BLaER1 (cell line): ENCODE results near the gene STAC.

Source experiments
- H3K27ac ChIP-seq: shearing (Covaris generic); formaldehyde crosslinking; 2 replicates; pipeline ENCODE4 v1.8.1; 2022
- H3K27me3 ChIP-seq: shearing (Covaris generic); formaldehyde crosslinking; 2 replicates; pipeline ENCODE4 v1.8.1; 2022
- H3K36me3 ChIP-seq: shearing (Covaris generic); formaldehyde crosslinking; 2 replicates; pipeline ENCODE4 v1.8.1; 2022
- H3K4me1 ChIP-seq: shearing (Covaris generic); formaldehyde crosslinking; 2 replicates; pipeline ENCODE4 v1.8.1; 2022
- H3K4me2 ChIP-seq: shearing (Covaris generic); formaldehyde crosslinking; 2 replicates; pipeline ENCODE4 v1.8.1; 2022
- H3K4me3 ChIP-seq: shearing (Covaris generic); formaldehyde crosslinking; 2 replicates; pipeline ENCODE4 v1.8.1; 2022
- H3K9ac ChIP-seq: shearing (Covaris generic); formaldehyde crosslinking; 2 replicates; pipeline ENCODE4 v1.8.1; 2022
- H3K9me3 ChIP-seq: shearing (Covaris generic); formaldehyde crosslinking; 2 replicates; pipeline ENCODE4 v1.8.1; 2022
- H4K20me1 ChIP-seq: shearing (Covaris generic); formaldehyde crosslinking; 2 replicates; pipeline ENCODE4 v1.8.1; 2022
- Cebpa-rat ChIP-seq: shearing (Covaris generic); IDR thresholded peaks from 2 replicates; pipeline ENCODE4 v1.8.1; 2022

The STAC gene

DNA sequence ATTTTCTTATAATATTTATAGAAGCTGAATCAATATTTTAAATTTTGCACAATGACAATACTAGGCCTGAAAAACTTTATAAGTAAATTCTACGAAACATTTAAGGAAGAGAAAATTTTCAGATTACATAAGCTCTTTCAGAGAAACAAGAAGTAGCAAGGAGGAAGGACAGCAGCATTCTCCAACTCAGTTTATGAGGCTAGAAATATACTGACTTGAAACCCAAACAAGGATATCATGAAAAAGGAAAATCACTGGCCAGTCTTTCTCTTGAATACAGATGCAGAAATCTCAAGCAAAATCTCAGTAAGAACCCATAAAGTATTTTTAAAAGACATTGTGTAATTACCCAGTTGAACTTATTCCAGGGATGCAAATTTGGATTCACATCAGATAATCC is 121.3 kb downstream of the STAC start:
- no peak overlapping the region for H3K27ac ChIP-seq

DNA sequence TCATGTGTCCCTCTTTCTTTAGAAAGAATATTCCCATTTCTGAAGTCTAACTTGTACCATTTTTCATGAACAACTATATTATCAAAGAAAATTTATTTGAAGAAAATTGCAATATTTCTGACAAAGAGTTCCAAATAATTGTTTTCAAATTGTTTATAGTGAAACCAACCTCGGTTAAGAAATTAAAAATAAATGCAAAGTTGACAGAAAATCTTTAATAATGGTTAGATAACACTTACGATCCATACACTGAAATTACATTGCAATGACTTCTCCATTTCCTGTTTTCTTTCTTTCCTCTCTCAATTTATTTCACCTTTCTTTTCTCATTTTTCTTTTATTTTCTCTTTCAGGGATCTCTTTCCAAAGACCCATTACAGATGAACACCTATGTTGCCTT is 125.1 kb downstream of the STAC start:
- Histone ChIP-seq H3K4me3 (no peak overlapping the region), H3K27me3 (no peaks in the 10 kb centered on the region), H3K36me3 (no peaks in the 10 kb centered on the region), H3K4me2 (no peak overlapping the region), H3K27ac (no peak overlapping the region), H3K4me1 (no peaks in the 10 kb centered on the region), H3K9ac (no peak overlapping the region), H3K9me3 (peaks cover 5% of the 10 kb centered on the region), H4K20me1 (no peaks in the 10 kb centered on the region)
- no peak for TF ChIP-seq Cebpa-rat

More for the DNA sequence above, 121.3 kb downstream of the STAC start:
- TF ChIP-seq Cebpa-rat: no peak
- Histone ChIP-seq H3K36me3 (no peaks in the 10 kb centered on the region), H3K9me3 (no peaks in the 10 kb centered on the region), H3K4me3 (no peak overlapping the region), H3K27me3 (no peaks in the 10 kb centered on the region), H4K20me1 (no peaks in the 10 kb centered on the region), H3K4me1 (no peaks in the 10 kb centered on the region), H3K9ac (no peak overlapping the region), H3K4me2 (no peak overlapping the region)

DNA sequence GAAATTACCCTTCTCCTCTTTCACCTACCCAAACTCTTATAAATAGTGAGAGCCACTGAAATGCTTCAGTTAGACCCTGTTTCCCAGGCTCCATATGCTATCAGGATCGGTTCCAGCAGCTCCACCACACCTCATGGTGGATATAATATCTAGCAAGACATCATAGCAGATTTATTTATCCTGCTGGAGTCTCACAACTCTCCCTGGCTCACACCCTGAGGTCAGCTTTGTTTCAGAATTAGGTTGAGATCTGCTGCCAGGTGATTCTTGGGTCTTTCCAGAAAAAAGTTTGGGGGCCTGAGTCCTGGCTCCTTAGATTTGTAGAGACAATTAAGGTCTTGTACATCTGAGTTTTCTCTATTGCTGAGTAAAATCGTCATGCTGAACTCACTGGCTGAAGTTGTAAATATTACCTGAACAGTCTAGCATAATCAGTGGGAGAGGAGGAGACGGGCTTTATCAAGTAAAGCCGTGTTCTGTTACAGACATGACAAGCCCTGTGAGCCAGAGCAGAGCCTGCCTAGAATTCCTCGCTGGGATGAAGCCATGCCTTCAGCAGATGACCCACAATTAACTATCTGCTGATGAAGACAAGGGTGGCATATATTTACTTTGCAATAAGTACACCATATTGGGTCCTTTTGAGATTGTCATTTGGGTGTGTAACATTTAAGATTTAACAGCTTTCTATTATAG is 131.6 kb downstream of the STAC start:
- Histone ChIP-seq H3K27me3 (no peaks in the 10 kb centered on the region), H3K4me1 (no peaks in the 10 kb centered on the region), H3K36me3 (no peaks in the 10 kb centered on the region), H3K27ac (no peak overlapping the region), H4K20me1 (no peaks in the 10 kb centered on the region), H3K9me3 (peaks cover 8% of the 10 kb centered on the region), H3K4me3 (no peak overlapping the region), H3K9ac (no peak overlapping the region), H3K4me2 (no peak overlapping the region)
- no peak for TF ChIP-seq Cebpa-rat

DNA sequence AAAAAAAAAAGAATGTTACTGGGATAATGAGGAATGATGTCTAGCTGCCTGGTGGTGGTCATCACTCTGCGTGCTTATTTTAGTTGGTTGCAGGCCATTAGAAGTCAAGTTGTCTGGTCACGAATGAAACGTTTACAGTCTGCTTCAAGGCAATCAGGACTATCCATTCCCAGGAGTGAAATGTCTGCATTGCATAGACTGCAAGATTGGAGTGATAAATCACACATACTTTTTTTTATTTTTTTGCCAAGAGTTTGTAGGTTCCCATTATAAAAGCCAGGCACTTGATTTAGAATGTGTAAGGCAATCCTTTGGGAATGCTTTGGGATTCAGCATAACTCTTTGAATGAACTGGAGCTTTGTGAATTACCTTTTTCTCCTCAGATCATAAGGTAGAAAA is 132.3 kb downstream of the STAC start:
- Histone ChIP-seq H3K9ac (no peak overlapping the region), H3K4me2 (no peak overlapping the region)

DNA sequence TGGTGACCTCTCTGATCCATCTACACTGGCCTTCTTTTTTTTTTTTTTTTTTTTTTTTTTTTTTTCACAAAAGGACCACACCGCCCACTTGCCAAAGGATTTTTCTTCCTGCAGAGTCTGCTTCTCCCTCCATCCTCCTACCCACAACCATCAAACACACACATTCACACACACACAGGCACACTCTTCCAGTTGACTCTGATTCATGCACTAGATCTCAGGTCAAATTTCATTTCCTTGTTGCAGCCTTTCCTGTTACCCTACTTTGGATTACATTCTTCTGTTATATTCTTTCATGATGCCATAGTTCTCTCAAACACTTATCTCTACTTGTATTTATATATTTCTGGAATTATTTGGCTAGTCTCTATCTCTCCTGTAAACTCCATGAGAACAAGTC is 133.9 kb downstream of the STAC start:
- H3K4me3 ChIP-seq: no peak overlapping the region
- no peaks in the 10 kb centered on the region for H4K20me1 ChIP-seq
- H3K27me3 ChIP-seq: no peaks in the 10 kb centered on the region
- H3K9ac ChIP-seq: no peak overlapping the region
- no peak overlapping the region for H3K4me2 ChIP-seq
- H3K36me3 ChIP-seq: no peaks in the 10 kb centered on the region
- TF ChIP-seq Cebpa-rat: no peak
- H3K27ac ChIP-seq: no peak overlapping the region
- peaks cover 5% of the 10 kb centered on the region; the same call in 1 of the 2 replicates for H3K9me3 ChIP-seq
- H3K4me1 ChIP-seq: no peaks in the 10 kb centered on the region

More for the DNA sequence above, 132.3 kb downstream of the STAC start:
- no peak overlapping the region for H3K4me3 ChIP-seq
- H3K4me1 ChIP-seq: no peaks in the 10 kb centered on the region
- TF ChIP-seq Cebpa-rat: no peak
- no peak overlapping the region for H3K27ac ChIP-seq
- no peaks in the 10 kb centered on the region for H3K36me3 ChIP-seq
- no peaks in the 10 kb centered on the region for H3K27me3 ChIP-seq
- no peaks in the 10 kb centered on the region for H4K20me1 ChIP-seq
- H3K9me3 ChIP-seq: peaks cover 8% of the 10 kb centered on the region

DNA sequence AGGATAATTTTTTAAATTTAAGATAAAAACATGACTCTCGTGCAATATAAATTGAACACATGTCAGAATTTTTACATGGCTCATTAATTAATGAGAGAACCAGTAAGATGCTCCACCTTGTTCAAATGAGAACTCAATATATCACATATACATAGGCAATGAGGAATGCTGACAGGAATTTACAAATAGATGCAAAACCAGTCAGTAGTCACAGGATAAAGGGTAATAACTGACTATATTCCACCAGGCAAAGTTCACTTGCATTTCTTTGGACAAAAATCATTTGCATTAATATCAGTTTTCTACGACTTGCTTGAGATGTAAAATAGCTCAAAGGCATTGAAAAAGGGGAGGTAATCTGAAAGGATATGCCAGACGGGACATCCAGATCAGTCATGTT is 139.4 kb downstream of the STAC start:
- no peak for TF ChIP-seq Cebpa-rat
- H4K20me1 ChIP-seq: no peaks in the 10 kb centered on the region

DNA sequence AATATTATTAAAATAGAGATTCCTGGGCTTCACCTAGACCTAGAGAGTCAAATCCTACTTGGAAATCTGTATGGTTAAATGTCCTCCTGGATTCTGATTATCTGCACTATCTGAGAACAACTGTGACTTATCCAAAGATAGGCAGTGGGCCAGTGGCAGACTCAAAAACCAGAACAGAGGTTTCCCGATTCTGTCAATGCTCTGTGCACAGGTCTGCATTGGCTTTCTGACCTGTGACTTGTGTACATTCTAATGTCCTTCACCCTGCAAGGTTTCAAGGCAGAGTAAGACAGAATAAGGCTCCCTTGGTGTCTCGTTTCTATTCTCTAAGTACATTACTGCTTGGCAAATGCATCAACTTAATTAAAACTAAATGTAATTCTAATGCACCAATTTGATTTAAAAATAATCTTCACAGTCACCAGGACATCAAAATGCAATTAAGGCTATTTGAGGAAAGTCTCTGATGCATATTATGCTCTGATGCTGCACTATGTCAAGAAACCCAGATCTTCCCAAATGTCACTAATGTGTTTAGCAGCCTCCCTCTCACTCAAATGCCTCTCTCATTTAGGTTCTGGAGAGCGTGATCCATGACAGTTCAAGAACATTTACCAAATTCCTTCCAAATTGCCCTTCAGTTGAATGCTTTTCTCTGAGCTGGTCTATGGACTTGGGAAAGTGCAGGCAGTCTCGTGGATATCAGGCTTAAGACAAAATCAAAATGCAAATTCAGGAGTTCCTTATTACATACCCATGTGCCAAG is 140.1 kb downstream of the STAC start:
- no peak overlapping the region for H3K4me2 ChIP-seq
- no peaks in the 10 kb centered on the region for H4K20me1 ChIP-seq
- H3K4me1 ChIP-seq: no peaks in the 10 kb centered on the region
- no peak overlapping the region for H3K27ac ChIP-seq
- no peak overlapping the region for H3K4me3 ChIP-seq
- H3K36me3 ChIP-seq: no peaks in the 10 kb centered on the region
- H3K9me3 ChIP-seq: no peaks in the 10 kb centered on the region
- no peak for TF ChIP-seq Cebpa-rat
- no peaks in the 10 kb centered on the region for H3K27me3 ChIP-seq
- H3K9ac ChIP-seq: no peak overlapping the region

More for the DNA sequence above, 139.4 kb downstream of the STAC start:
- Histone ChIP-seq H3K9ac (no peak overlapping the region), H3K4me2 (no peak overlapping the region), H3K4me3 (no peak overlapping the region), H3K9me3 (no peaks in the 10 kb centered on the region), H3K36me3 (no peaks in the 10 kb centered on the region), H3K4me1 (no peaks in the 10 kb centered on the region), H3K27me3 (no peaks in the 10 kb centered on the region), H3K27ac (no peak overlapping the region)

DNA sequence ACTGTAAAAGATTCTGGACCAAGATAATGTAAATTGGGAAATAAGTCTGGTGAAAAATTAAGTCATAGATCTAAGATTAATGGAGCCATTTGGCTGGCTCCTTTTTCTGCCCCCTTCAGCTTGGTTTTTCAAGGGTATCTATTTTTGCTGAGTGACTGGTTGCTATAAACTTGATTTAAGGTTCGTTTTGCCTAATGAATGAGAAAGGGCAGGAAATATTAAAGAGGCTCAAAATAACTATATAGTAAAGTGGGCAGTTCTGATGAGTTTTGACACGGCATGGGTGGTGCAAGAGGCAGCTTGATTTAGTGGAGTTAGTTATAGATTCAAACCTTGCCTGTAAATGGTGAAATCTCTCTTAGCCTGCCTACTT is 140.7 kb downstream of the STAC start:
- H3K4me1 ChIP-seq: no peaks in the 10 kb centered on the region
- H3K9me3 ChIP-seq: no peaks in the 10 kb centered on the region
- no peaks in the 10 kb centered on the region for H3K36me3 ChIP-seq
- H4K20me1 ChIP-seq: no peaks in the 10 kb centered on the region
- H3K4me2 ChIP-seq: no peak overlapping the region
- H3K27ac ChIP-seq: no peak overlapping the region
- no peaks in the 10 kb centered on the region for H3K27me3 ChIP-seq
- no peak overlapping the region for H3K9ac ChIP-seq
- no peak for TF ChIP-seq Cebpa-rat
- H3K4me3 ChIP-seq: no peak overlapping the region

DNA sequence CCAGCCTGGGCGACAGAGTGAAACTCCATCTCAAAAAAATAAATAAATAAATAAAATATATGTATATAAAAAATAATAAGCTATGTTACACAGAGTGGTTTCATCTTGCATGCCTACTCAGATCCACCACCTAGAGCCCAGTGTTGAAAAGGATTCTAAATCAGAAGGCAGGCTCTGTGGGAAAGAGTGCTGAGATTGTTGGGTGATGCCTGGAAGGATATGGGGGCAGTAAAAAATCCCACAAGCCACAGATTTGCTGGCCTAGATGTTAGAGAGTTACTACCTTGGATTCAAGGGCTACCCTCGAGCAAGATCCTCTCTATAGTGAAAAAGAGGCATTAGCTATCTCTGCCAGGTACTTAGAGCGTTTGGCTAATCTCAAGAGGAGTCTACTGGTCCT is 144.3 kb downstream of the STAC start:
- Histone ChIP-seq H4K20me1 (no peaks in the 10 kb centered on the region), H3K36me3 (no peaks in the 10 kb centered on the region), H3K4me3 (no peak overlapping the region), H3K9me3 (no peaks in the 10 kb centered on the region), H3K27me3 (no peaks in the 10 kb centered on the region), H3K4me1 (no peaks in the 10 kb centered on the region), H3K4me2 (no peak overlapping the region), H3K9ac (no peak overlapping the region), H3K27ac (no peak overlapping the region)
- TF ChIP-seq Cebpa-rat: no peak

DNA sequence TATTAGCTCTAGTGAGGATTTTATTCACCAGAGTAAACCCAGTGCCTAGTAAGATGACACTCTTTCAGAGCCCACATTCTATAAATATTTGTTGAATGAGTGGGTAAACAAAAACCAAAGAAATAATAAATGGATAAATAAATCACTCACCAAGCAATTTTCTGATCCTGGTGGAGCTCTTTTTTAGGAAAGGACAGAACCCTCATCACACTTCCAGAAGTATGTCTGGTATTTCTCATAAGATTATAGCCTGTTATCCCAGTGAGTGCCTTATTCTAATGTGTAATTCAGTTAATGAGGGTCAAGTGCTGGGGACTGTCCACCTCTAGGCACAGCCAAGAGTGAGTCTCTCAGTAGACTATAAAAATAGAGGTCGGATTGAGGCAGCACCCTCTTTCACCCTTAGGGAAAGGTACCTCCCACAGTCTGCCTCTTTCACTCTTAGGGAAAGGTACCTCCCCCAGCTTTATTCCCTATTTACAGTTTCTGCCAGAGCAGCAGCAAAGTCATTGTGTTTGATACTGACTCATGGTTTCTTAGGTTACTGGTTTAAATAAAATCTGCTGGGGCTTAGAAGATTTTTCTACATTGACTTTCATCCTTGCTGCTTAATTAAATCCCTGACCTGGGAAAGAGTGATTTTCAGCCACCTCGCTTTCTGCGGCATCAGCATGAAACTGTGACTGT is 145.0 kb downstream of the STAC start:
- no peak overlapping the region for H3K9ac ChIP-seq
- H3K27ac ChIP-seq: no peak overlapping the region

More for the DNA sequence above, 145.0 kb downstream of the STAC start:
- Histone ChIP-seq H4K20me1 (no peaks in the 10 kb centered on the region), H3K4me3 (no peak overlapping the region), H3K36me3 (no peaks in the 10 kb centered on the region), H3K27me3 (no peaks in the 10 kb centered on the region), H3K4me1 (no peaks in the 10 kb centered on the region), H3K9me3 (no peaks in the 10 kb centered on the region), H3K4me2 (no peak overlapping the region)
- no peak for TF ChIP-seq Cebpa-rat
